Measurements from ENCODE around the gene CCDC38. TPM values are rescaled to one million over a fixed set of nuclear protein-coding genes. Genes with fewer than 3 reads are reported as not detected.

CCDC38 gene
- total RNA-seq, 1 experiment from 2014 or later: 0.16 TPM

GRCh38 chr12:95834572-95834971, 107.8 kb downstream of the CCDC38 start:
- Histone ChIP-seq H3K36me3 (no peaks in the 10 kb centered on the region), H3K4me3 (no peak overlapping the region), H3K9me3 (no peaks in the 10 kb centered on the region), H3K27me3 (no peaks in the 10 kb centered on the region)
- no peak for DNase-seq

GRCh38 chr12:95830335-95831089, 111.9 kb downstream of the CCDC38 start:
- no peaks in the 10 kb centered on the region for H3K27me3 ChIP-seq
- H3K36me3 ChIP-seq: no peaks in the 10 kb centered on the region
- no peak for DNase-seq
- no peak overlapping the region for H3K4me3 ChIP-seq
- no peaks in the 10 kb centered on the region for H3K9me3 ChIP-seq

- Histone ChIP-seq H3K4me3 (no peak overlapping the region), H3K36me3 (no peaks in the 10 kb centered on the region), H3K9me3 (no peaks in the 10 kb centered on the region), H3K27me3 (no peaks in the 10 kb centered on the region)
- DNase-seq: no peak
Observed at GRCh38 chr12:95829395-95829794, 113.0 kb downstream of the CCDC38 start.

- H3K27me3 ChIP-seq: peaks cover 2% of the 10 kb centered on the region; the same call in 1 of the 2 replicates
- H3K4me3 ChIP-seq: no peak overlapping the region
- H3K9me3 ChIP-seq: no peaks in the 10 kb centered on the region
- peak; percentile 30 for DNase-seq
- no peaks in the 10 kb centered on the region for H3K36me3 ChIP-seq
Observed at GRCh38 chr12:95820096-95820703, 122.2 kb downstream of the CCDC38 start.

Other genes starting within 250 kb of the CCDC38 start
- 39.1 and 43.1 TPM in 2 replicates for gene NTN4, start 151.8 kb downstream of the CCDC38 start, total RNA-seq (2014; rRNA removed; shearing (Covaris generic); ENCODE audit: low replicate concordance)
- 6.3 and 16.9 TPM in 2 replicates for gene SNRPF, start 83.7 kb downstream of the CCDC38 start, total RNA-seq (2014; rRNA removed; shearing (Covaris generic); ENCODE audit: low replicate concordance)
- 0.10 TPM in 1 of 2 replicates, not detected in the other for gene AMDHD1, start 717 bp upstream of the CCDC38 start, total RNA-seq (2014; rRNA removed; shearing (Covaris generic); ENCODE audit: low replicate concordance)
- not detected in 2 replicates for gene HAL, start 53.7 kb upstream of the CCDC38 start, total RNA-seq (2014; rRNA removed; shearing (Covaris generic); ENCODE audit: low replicate concordance)
- 45.7 and 50.4 TPM in 2 replicates for gene LTA4H, start 93.0 kb upstream of the CCDC38 start, total RNA-seq (2014; rRNA removed; shearing (Covaris generic); ENCODE audit: low replicate concordance)